Motor neuron (in vitro differentiated cells): ENCODE data around the gene CXCL14. TPM values are rescaled to one million over a fixed set of nuclear protein-coding genes. Genes with fewer than 3 reads are reported as not detected.
A peak's percentile ranks its signal among the peaks of the same experiment; 100 is the strongest.

Experiments used
- ATAC-seq, 8 experiments: fragments of 200-7000 bp; cut with Tn5 transposase; replicated peaks in 6 of 8; 2 replicates each; pipeline ENCODE4 v1.8.0; 2021; ENCODE audit warnings: mild to moderate bottlenecking in 8 of 8, moderate library complexity in 8 of 8
- H3K27ac ChIP-seq, 2 donors: fragments of 250-450 bp; sonication (Bioruptor Pico); 2 replicates each; pipeline ENCODE4 v1.9.0; 2021; ENCODE audit warnings: antibody characterized with exemption in 2 of 2, mild to moderate bottlenecking in 2 of 2, moderate library complexity in 1 of 2
- H3K4me1 ChIP-seq, 2 donors: fragments of 250-450 bp; sonication (Bioruptor Pico); replicated peaks in 1 of 2; 2 replicates each; pipeline ENCODE4 v1.6.1; 2021; ENCODE audit warnings: antibody characterized with exemption in 2 of 2, mild to moderate bottlenecking in 2 of 2, moderate library complexity in 1 of 2
- H3K4me3 ChIP-seq, 5 donors: fragments of 250-450 bp; sonication (Bioruptor Pico); 2 replicates each; pipeline ENCODE4 v1.9.0; 2021; ENCODE audit warnings: antibody characterized with exemption in 5 of 5, mild to moderate bottlenecking in 5 of 5, moderate library complexity in 4 of 5
- WGBS, 10 experiments: fragments of 450-650 bp; shearing (Covaris generic); methylation state at CpG; one replicate each; pipeline ENCODE4 v1.0.0; 2022; 5-methylcytosine and 5-hydroxymethylcytosine counted together
- in situ Hi-C, 9 experiments: fragments of 400-800 bp; cut with MboI; loops; one replicate each; pipeline ENCODE4 v1.15.0; 2021; ENCODE audit warnings: low sequenced_read_pairs in 9 of 9, low pct_unique_long_range_greater_than_20kb in 2 of 9; ENCODE audit not compliant: unreplicated experiment in 9 of 9
- total RNA-seq, 8 experiments: library from RNA; unstranded; fragments of 300-600 nt; gene quantifications; 2 replicates each; pipeline versions ENCODE4 v1.2.3 to v1.2.4, GENCODE V29; 2022

CXCL14 gene
- total RNA-seq, 8 experiments from 2014 or later, result 0.21 to 13.4 (median 1.1) TPM; not detected in 1

DNA sequence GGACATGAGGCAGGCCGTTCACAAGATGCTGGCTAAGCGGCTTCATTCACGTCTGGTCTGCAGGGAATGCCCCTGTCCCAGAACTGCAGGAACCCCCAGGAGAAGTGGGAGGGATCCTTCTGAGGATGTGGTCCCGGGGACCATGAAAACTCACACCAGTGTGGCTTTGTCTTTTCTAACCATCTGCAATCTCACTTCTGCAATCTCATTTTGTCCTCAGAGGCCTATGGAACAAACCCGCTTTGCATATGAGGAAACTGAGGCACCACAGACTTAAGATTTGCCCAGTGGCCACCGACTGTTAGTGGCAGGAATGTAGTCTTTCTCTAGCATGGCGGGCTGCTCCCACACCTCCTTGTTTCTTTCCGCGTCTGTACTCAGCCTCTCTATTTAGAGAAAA lies 6.9 kb downstream of the CXCL14 start:
- ATAC-seq, result no peak
- no peak overlapping the region for H3K27ac ChIP-seq
- in situ Hi-C loops, result loop anchor here in 7 of 9 experiments (10.0 to 25.0 kb wide), 3 partner anchors 153 to 265 kb away; partner anchors contain the start of gene SLC25A48 (in 4 of the 7)
- H3K4me1 ChIP-seq, result peaks cover 0 to 7% of the 10 kb centered on the region in 2 donors
- 20 to 100% (median 80%) methylated on average over 1 to 7 of the region's 9 CpGs; no CpG with 5 or more reads in 3 of the 10 experiments for WGBS, 10 experiments
- no peak overlapping the region for H3K4me3 ChIP-seq

DNA sequence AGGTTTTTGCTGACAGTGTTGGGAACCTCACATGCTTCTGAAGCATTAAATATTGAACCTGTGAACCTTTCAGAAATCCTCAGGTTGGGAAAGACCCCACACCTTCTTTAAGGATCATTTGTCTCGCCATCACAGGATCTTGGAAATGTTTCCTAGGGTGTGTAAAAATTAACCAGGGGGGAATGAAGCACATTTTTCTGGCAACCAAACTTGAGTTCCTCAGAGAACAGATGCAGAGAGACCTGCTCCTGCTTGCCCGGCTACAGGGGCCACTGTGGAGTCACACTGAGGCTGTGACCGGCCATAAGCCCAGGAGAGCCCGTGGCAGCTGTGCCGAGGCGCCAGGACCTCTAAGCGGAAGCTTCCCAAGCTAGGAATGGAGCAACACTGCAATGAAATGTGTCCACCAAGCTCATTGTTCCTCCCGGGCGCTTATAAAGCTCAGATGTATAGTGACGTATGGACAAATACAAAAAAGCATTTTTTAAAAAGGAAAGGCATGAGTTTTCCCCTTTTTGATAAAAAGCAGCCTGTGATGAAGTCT lies 7.7 kb downstream of the CXCL14 start:
- in situ Hi-C loops, result loop anchor here in 7 of 9 experiments (10.0 to 25.0 kb wide), 3 partner anchors 154 to 266 kb away; partner anchors contain the start of gene SLC25A48 (in 4 of the 7)
- peaks cover 3 to 6% of the 10 kb centered on the region in 2 donors for H3K4me1 ChIP-seq
- no peak for ATAC-seq
- no peak overlapping the region for H3K27ac ChIP-seq
- no peak overlapping the region for H3K4me3 ChIP-seq
- WGBS, 10 experiments, result 60 to 100% (median 79%) methylated on average over 1 to 8 of the region's 10 CpGs; no CpG with 5 or more reads in 2 of the 10 experiments

DNA sequence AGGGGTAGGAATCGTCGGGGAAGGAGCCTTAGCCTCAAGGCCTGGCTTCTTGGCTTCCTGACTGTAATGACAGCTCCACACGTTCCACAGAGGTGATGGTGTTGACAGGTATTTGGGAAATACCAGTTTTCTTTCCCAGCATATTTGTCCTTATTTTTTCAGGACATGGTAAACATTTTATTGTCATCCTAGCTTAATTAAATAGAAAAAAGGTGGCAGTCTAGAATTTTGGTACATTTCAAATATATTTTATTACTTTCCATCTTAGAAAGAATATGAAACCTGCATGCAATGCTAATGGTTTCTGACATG lies 8.4 kb downstream of the CXCL14 start:
- in situ Hi-C loops, result loop anchor here in 7 of 9 experiments (10.0 to 25.0 kb wide), 3 partner anchors 154 to 267 kb away; partner anchors contain the start of gene SLC25A48 (in 4 of the 7)
- 0 to 10% methylated on average over 2 to 3 of the region's 3 CpGs; no CpG with 5 or more reads in 8 of the 10 experiments for WGBS, 10 experiments

DNA sequence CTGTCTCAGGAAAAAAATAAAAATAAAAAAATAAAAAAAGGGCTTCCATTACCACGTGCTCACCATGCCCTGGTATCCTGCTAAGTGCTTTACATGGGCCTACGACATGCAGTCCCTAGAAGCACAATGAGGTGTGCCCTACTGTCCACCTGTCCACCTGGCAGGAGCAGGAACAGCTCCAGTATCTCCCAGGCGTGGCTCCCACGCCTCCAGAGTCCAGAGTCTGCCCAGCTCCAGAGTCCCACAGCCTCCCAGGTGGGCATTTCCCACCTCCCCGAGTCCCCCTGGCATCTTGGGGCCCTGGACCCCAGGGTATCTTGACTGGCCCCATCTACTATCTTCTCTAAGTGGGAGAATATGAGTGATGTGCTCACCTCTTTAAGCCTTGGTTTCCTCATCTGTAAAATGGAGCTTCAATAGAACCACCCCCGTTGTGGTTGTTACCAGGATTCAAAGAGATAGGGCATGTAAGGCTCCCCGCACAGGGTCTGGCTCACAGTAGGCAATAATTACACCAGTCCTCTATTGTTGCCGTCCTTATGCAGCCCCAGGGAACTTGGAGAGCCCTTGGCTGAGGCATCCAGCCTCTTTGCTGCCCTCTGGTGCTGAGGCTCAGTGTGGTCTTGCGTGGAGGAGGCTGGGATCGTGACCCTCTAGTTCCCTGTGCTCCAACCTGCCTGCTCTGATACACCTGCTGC lies 8.9 kb downstream of the CXCL14 start:
- no peak overlapping the region for H3K27ac ChIP-seq
- no peak overlapping the region for H3K4me3 ChIP-seq
- H3K4me1 ChIP-seq, result peaks cover 12 to 13% of the 10 kb centered on the region in 2 donors
- 0 to 92% (median 11%) methylated on average over 1 to 6 of the region's 10 CpGs; no CpG with 5 or more reads in 3 of the 10 experiments for whole genome bisulfite sequencing, 10 experiments
- peak in 7 of 8 experiments; percentile 16 to 77 (median 38) for ATAC-seq
- in situ Hi-C loops, result loop anchor here in 8 of 9 experiments (10.0 to 25.0 kb wide), 4 partner anchors 155 to 267 kb away; partner anchors contain the start of gene SLC25A48 (in 5 of the 8)

More for the DNA sequence above, 8.4 kb downstream of the CXCL14 start:
- H3K27ac ChIP-seq, result no peak overlapping the region
- ATAC-seq, result no peak
- no peak overlapping the region for H3K4me3 ChIP-seq
- H3K4me1 ChIP-seq, result peaks cover 10 to 11% of the 10 kb centered on the region in 2 donors

DNA sequence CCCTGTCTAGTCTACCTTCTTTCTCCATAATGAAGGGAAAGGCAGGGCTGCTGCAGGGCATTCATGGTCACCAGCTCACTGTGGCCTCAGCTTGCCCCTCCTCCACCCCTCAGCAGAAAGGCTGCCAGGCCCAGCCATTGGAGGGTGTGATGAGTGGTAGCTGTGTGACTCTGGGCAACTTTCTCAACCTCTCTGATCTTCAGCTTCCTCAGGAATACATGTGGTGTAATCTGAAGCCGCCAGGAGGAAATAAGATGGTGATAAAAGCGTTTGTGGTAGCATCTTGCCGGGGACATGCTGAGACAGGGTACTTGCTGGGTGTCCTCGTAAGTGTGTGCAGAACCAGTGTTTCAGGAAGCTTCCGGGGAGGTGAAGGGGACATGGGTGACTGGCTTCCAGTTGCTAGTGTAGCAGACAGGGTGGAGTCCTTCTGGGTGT lies 9.8 kb downstream of the CXCL14 start:
- in situ Hi-C loops, result loop anchor here in 8 of 9 experiments (10.0 to 25.0 kb wide), 4 partner anchors 156 to 268 kb away; partner anchors contain the start of gene SLC25A48 (in 5 of the 8)
- no peak overlapping the region for H3K4me3 ChIP-seq
- whole genome bisulfite sequencing, 10 experiments, result 58 to 97% (median 79%) methylated on average over 1 to 5 of the region's 5 CpGs; no CpG with 5 or more reads in 4 of the 10 experiments
- ATAC-seq, result no peak
- H3K4me1 ChIP-seq, result peaks cover 12 to 17% of the 10 kb centered on the region in 2 donors
- H3K27ac ChIP-seq, result no peak overlapping the region

DNA sequence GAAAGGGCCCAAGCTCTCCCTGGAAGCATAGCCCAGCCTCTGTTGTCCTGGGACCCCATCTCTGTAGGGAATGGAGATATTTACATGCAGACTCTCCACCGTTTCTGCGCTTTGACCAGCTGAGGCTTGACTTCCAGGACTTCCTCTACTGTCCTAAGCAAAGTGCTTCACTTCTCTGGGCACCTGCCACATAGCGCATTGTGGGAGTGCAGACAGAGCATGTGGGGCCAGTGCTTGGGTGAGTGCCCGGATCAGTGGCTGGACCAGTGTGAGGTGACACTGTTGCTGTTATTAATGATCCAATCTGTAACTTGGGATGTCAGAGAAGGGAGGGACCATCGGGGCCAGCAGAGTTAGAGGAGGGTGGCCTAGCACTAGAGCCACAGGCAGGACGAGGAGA lies 10.5 kb downstream of the CXCL14 start:
- no peak overlapping the region for H3K27ac ChIP-seq
- peaks cover 12 to 17% of the 10 kb centered on the region in 2 donors for H3K4me1 ChIP-seq
- H3K4me3 ChIP-seq, result no peak overlapping the region
- WGBS, 10 experiments, result 33 to 90% (median 58%) methylated on average over 1 to 4 of the region's 6 CpGs; no CpG with 5 or more reads in 3 of the 10 experiments
- in situ Hi-C loops, result loop anchor here in 8 of 9 experiments (10.0 to 25.0 kb wide), 4 partner anchors 157 to 269 kb away; partner anchors contain the start of gene SLC25A48 (in 5 of the 8)
- no peak for ATAC-seq

DNA sequence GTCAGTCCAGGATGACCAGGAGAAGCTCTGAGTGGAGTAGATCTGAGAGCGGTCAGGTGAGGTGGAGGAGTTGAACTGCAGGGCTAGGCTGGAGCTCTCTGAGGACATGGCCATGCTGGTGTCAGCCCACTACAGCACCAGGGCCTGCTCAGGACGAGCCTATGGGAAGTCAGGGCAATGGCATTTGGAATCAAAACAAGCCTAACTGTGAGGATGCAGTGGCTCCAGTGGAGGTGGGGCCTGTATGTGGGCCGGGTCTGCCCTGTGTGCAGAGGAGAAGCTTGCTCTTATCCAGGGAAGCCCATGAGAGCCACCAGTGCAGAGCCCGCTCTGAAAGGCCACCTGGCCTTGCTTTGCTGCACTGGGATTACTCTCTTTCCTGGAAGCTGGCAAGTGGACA lies 11.1 kb downstream of the CXCL14 start:
- in situ Hi-C loops, result loop anchor here in 8 of 9 experiments (10.0 to 25.0 kb wide), 4 partner anchors 157 to 270 kb away; partner anchors contain the start of gene SLC25A48 (in 5 of the 8)

DNA sequence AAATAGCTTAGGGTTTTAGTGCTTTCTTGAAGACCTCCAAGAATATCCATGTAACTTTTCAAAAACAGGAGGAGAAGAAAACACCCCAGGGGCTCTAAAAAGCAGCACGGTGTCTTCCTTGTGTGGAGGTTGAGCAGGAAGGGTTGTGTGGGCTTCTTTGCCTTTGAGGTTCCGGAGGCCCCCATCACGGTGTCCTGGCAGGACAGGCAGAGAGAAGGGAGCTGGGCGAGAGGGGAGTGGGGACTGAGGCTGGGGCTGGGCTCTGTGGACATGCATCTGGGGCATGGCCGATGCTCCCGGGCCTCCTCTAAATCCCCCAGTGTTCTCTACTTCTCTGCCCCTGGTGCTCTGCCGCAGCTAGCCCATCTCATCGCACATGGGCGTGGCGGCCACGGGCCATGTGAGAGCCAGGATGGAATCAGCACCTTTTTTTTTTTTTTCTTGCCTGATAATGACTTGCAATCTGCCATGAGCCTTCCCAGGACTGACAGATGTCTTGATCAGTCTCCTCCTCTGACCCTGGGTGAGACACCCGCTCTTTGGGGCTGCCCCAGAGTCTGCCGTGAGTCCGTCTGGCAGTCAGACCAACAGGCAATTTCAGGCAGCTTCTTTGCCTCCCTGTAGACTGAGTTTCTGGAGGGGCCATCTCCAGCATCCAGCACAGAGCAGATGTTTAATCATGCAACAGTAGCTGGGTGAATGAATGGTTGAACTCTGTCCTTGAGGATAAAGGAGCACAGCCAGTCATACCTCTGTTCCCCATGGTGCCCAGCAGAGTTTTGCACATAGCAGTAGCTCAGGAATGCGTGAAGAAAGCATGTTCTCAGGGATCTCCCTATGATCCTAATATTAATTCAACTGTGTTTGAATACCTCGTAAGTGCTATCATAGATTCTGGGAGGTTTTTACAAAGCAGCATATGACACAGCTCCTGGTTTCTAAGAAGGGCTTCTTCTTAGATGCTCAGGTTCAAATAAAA lies 12.1 kb downstream of the CXCL14 start:
- ATAC-seq, result peak in 4 of 8 experiments; percentile 4 to 33 (median 17)
- Histone ChIP-seq H3K4me1 (peaks cover 17 to 23% of the 10 kb centered on the region in 2 donors), H3K27ac (no peak overlapping the region), H3K4me3 (no peak overlapping the region)
- WGBS, 10 experiments, result 20 to 100% (median 90%) methylated on average over 1 to 8 of the region's 16 CpGs; no CpG with 5 or more reads in 5 of the 10 experiments
- in situ Hi-C loops, result loop anchor here in 8 of 9 experiments (10.0 to 25.0 kb wide), 4 partner anchors 158 to 271 kb away; partner anchors contain the start of gene SLC25A48 (in 5 of the 8)

More for the DNA sequence above, 11.1 kb downstream of the CXCL14 start:
- ATAC-seq, result peak in 1 of 8 experiments; percentile 2
- Histone ChIP-seq H3K4me3 (no peak overlapping the region), H3K27ac (no peak overlapping the region), H3K4me1 (peaks cover 13 to 17% of the 10 kb centered on the region in 2 donors)
- 50 to 100% (median 61%) methylated on average over 1 to 3 of the region's 4 CpGs; no CpG with 5 or more reads in 5 of the 10 experiments for WGBS, 10 experiments

DNA sequence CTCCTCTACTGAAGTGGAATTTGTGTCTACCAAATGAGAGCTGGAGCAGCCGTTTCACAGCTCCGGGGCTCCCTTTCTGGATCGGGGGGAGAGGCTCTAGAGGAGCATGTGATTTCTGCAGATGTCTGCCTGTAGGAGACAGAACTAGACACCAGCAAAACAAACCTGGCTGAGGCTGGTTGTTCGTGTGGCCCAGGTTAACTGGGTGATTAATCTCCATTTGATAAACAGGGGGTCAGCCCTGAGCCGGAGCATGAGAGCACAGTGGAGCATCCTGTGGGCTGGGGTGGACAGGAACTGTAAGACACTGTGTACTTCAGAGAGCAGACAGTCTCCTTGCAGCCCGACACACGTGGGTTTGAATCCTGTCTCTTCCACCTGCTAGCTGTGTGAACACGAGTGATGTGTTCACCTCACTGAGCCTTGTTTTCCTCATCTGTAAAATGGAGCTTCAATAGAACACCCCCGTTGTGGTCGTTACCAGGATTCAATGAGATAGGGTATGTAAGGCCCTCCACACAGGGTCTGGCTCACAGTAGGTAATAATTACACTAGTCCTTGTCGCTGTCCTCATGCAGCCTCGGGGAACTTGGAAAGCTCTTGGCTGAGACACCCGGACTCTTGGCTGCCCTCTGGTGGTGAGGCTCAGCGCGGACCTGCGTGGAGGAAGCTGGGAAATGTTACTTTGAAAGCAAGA lies 12.9 kb downstream of the CXCL14 start:
- WGBS, 10 experiments, result 0 to 50% (median 25%) methylated on average over 1 to 11 of the region's 16 CpGs; no CpG with 5 or more reads in 2 of the 10 experiments
- H3K4me3 ChIP-seq, result no peak overlapping the region
- in situ Hi-C loops, result loop anchor here in 8 of 9 experiments (10.0 to 25.0 kb wide), 4 partner anchors 159 to 271 kb away; partner anchors contain the start of gene SLC25A48 (in 5 of the 8)
- no peak overlapping the region for H3K27ac ChIP-seq
- peaks cover 20 to 23% of the 10 kb centered on the region in 2 donors for H3K4me1 ChIP-seq
- ATAC-seq, result peak in 7 of 8 experiments; percentile 22 to 72 (median 48)

DNA sequence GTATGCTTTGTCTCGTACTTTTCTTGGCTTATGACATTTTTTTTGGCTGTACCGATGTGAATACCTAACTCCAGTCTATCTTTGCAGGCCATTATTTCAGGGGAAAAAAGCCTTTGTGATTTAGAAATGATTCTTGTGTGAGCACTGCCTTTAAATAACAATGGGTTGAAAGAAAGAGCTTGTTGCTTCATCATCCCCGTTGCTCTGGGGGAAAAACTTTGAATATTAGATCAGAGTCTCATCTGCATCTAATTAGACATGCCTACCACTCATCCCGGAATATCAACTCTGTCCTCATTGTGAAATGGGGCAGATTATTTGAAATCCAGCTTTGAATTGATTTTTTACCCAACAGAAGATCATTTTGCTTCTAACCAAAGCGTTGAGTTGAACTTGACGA lies 13.5 kb downstream of the CXCL14 start:
- in situ Hi-C loops, result loop anchor here in 8 of 9 experiments (10.0 to 25.0 kb wide), 4 partner anchors 160 to 272 kb away; partner anchors contain the start of gene SLC25A48 (in 5 of the 8)
- WGBS, 10 experiments, result 9 to 50% (median 29%) methylated on average over 1 to 6 of the region's 6 CpGs; no CpG with 5 or more reads in 2 of the 10 experiments
- peak in 3 of 8 experiments; percentile 27 to 40 (median 32) for ATAC-seq

DNA sequence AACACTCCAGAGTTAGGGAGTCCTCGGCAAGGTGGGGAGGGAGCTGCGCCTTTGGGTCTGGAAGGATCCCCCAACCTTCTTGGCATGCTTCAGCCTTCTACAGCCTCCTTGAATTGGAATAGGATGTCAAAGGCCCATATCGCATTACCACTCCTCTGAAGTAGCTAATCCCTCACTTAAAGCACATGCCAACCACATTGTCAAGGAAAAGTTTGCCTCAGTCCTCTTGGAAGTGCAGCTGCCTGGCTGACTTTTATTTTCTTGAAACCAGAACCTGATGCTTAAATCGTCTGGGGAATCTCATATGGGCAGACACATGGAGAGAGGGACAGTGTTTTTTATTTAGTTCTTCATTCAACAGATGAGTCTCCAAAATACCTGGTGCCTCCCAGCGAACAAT lies 14.5 kb downstream of the CXCL14 start:
- in situ Hi-C loops, result loop anchor here in 8 of 9 experiments (10.0 to 25.0 kb wide), 4 partner anchors 160 to 273 kb away; partner anchors contain the start of gene SLC25A48 (in 5 of the 8)
- no peak overlapping the region for H3K27ac ChIP-seq
- 60 to 92% (median 75%) methylated on average over 1 to 4 of the region's 5 CpGs; no CpG with 5 or more reads in 2 of the 10 experiments for WGBS, 10 experiments
- peaks cover 20 to 23% of the 10 kb centered on the region in 2 donors for H3K4me1 ChIP-seq
- no peak overlapping the region for H3K4me3 ChIP-seq
- ATAC-seq, result no peak

More for the DNA sequence above, 13.5 kb downstream of the CXCL14 start:
- H3K4me1 ChIP-seq, result peaks cover 20 to 23% of the 10 kb centered on the region in 2 donors
- H3K27ac ChIP-seq, result no peak overlapping the region
- no peak overlapping the region for H3K4me3 ChIP-seq
